Osteoblast (primary cell): ENCODE results near the gene CACHD1. TPM values are rescaled to one million over a fixed set of nuclear protein-coding genes. Genes with fewer than 3 reads are reported as not detected.

ENCODE experiments used
- DNase-seq: peaks from one replicate; pipeline ENCODE4 v3.0.0; 2011; ENCODE audit warnings: low spot score, mixed read lengths; ENCODE audit not compliant: insufficient read length; ENCODE audit errors: missing footprints
- H2AFZ ChIP-seq: 2 replicates; pipeline ENCODE4 v1.6.0; 2011; ENCODE audit warnings: mild to moderate bottlenecking, low read length
- H3K27ac ChIP-seq: 2 replicates; pipeline ENCODE4 v1.5.1; 2011; ENCODE audit warnings: mild to moderate bottlenecking, low read depth, low read length, moderate library complexity
- H3K27me3 ChIP-seq: 2 replicates; pipeline ENCODE4 v1.6.0; 2012; ENCODE audit warnings: mild to moderate bottlenecking, control low read depth, inconsistent platforms, low read length, moderate library complexity; ENCODE audit not compliant: insufficient read depth
- H3K36me3 ChIP-seq: 2 replicates; pipeline ENCODE4 v1.5.1; 2011; ENCODE audit warnings: mild to moderate bottlenecking, low read length, control low read depth, moderate library complexity; ENCODE audit not compliant: insufficient read depth
- H3K4me1 ChIP-seq: 2 replicates; pipeline ENCODE4 v1.5.1; 2011; ENCODE audit warnings: mild to moderate bottlenecking, low read length, control low read depth, moderate library complexity; ENCODE audit not compliant: insufficient read depth
- H3K4me2 ChIP-seq: 2 replicates; pipeline ENCODE4 v1.6.0; 2011; ENCODE audit warnings: mild to moderate bottlenecking, low read length; ENCODE audit not compliant: insufficient read depth
- H3K4me3 ChIP-seq: fragments of 200-600 bp; sonication (generic); 3 replicates; pipeline ENCODE4 v1.5.1; 2012; ENCODE audit warnings: mild to moderate bottlenecking, low read length, inconsistent platforms; ENCODE audit not compliant: insufficient read depth
- H3K79me2 ChIP-seq: 2 replicates; pipeline ENCODE4 v1.6.0; 2012; ENCODE audit warnings: mild to moderate bottlenecking, low read length, control low read depth, inconsistent platforms; ENCODE audit not compliant: insufficient read depth
- H3K9me3 ChIP-seq: 2 replicates; pipeline ENCODE4 v1.5.1; 2011; ENCODE audit warnings: low read depth, low read length, control low read depth
- H4K20me1 ChIP-seq: 2 replicates; pipeline ENCODE4 v1.6.0; 2012; ENCODE audit warnings: mild to moderate bottlenecking, low read length, control low read depth; ENCODE audit not compliant: insufficient read depth
- CTCF ChIP-seq: IDR thresholded peaks from 2 replicates; pipeline ENCODE4 v1.5.1; 2011; ENCODE audit warnings: mild to moderate bottlenecking, low read depth, low read length, moderate library complexity; ENCODE audit errors: extremely low read depth
- total RNA-seq: library from RNA; depleted of rRNA; stranded (reverse); fragments of >200 nt; gene quantifications from 2 replicates; pipeline ENCODE4 v1.2.3, GENCODE V29; 2012

Gene CACHD1
- total RNA-seq, 1 donor, result 5.1 TPM

DNA sequence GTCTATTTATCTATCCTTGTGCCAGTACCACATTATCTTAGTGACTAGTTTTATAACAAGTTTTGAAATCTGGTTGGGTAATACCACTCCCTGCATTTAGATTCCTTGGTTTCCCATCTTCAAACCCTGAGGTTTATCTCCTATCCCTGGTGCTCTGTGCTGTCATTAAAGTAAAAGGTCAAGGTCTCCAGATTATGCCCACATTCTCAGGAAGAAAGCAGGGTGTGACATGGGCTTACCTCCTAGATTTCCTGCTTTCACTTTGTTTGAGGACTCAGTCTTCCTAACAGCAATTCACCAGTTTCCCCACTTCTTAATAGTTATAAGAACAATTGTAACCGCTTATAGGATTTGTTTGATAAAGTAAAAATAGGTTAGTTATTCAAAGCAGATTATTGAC lies 86.0 kb downstream of the CACHD1 start:
- H4K20me1 ChIP-seq, result no peaks in the 10 kb centered on the region
- no peaks in the 10 kb centered on the region for H3K79me2 ChIP-seq
- no peaks in the 10 kb centered on the region for H3K36me3 ChIP-seq
- H3K9me3 ChIP-seq, result no peaks in the 10 kb centered on the region
- H2AFZ ChIP-seq, result no peak overlapping the region
- no peaks in the 10 kb centered on the region for H3K4me1 ChIP-seq
- H3K4me2 ChIP-seq, result no peak overlapping the region
- no peak for TF ChIP-seq CTCF
- no peak for DNase-seq
- no peak overlapping the region for H3K27ac ChIP-seq
- no peak overlapping the region for H3K4me3 ChIP-seq
- H3K27me3 ChIP-seq, result no peaks in the 10 kb centered on the region

DNA sequence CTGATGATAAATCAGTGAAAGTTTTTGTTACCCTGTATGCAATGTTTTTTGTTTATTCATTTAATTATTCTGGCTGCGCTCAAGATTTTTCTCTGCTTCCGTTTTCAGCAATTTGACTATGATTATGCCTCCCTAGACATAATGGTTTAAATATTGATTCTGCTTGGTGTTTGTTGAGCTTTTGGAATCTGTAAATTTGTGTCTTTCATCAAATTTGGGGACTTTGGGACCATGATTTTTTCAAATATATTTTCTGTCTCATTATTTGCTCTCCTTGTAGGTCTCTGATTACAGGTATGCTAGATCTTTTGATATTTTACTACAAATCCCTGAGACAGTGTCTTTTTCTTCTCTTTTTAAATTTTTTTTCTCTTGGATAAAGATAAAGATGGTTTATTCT lies 92.1 kb downstream of the CACHD1 start:
- no peaks in the 10 kb centered on the region for H3K36me3 ChIP-seq
- H3K27me3 ChIP-seq, result no peaks in the 10 kb centered on the region
- DNase-seq, result no peak
- H3K4me2 ChIP-seq, result no peak overlapping the region
- no peak overlapping the region for H3K27ac ChIP-seq
- H2AFZ ChIP-seq, result no peak overlapping the region
- no peaks in the 10 kb centered on the region for H3K4me1 ChIP-seq
- H3K9me3 ChIP-seq, result no peaks in the 10 kb centered on the region
- no peak overlapping the region for H3K4me3 ChIP-seq
- H3K79me2 ChIP-seq, result no peaks in the 10 kb centered on the region
- no peak for TF ChIP-seq CTCF
- H4K20me1 ChIP-seq, result no peaks in the 10 kb centered on the region

DNA sequence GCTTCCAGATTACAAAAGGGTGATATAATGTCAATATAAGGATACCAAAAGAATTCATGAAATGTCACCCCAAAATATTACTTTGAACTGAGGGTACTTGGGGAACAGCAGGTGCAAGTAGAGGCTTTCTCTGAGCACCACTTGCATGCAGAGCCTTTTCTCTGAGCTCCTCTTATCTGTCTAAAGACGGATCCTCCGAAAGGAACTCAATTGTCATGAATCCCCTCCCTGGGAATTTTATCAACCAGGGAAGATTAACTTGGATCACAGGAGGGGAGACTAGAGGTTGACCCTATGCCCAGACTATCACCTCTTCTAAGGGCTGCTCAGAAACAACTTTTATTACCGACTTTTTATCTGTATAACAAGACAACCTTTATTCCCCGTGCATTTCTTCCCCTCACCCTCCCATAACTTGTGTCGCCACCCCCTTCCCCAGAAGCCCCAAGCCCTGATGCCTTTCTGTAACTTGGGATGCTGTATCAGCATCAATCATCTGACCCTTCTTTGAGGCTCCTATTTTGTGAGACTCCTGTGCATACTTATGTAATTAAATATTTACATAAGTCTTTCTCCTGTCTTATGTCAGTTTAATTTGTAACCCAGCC lies 94.1 kb downstream of the CACHD1 start:
- H4K20me1 ChIP-seq, result no peaks in the 10 kb centered on the region
- no peak overlapping the region for H3K4me3 ChIP-seq
- no peak for DNase-seq
- no peaks in the 10 kb centered on the region for H3K9me3 ChIP-seq
- no peak overlapping the region for H3K27ac ChIP-seq
- no peaks in the 10 kb centered on the region for H3K36me3 ChIP-seq
- H3K4me1 ChIP-seq, result no peaks in the 10 kb centered on the region
- no peaks in the 10 kb centered on the region for H3K79me2 ChIP-seq
- H3K27me3 ChIP-seq, result no peaks in the 10 kb centered on the region
- no peak overlapping the region for H3K4me2 ChIP-seq
- no peak overlapping the region for H2AFZ ChIP-seq
- TF ChIP-seq CTCF, result no peak

- no peak for TF ChIP-seq CTCF
- no peaks in the 10 kb centered on the region for H3K4me1 ChIP-seq
- DNase-seq, result no peak
- no peaks in the 10 kb centered on the region for H3K36me3 ChIP-seq
- H3K79me2 ChIP-seq, result no peaks in the 10 kb centered on the region
- H3K9me3 ChIP-seq, result no peaks in the 10 kb centered on the region
- H3K27me3 ChIP-seq, result no peaks in the 10 kb centered on the region
- H3K4me3 ChIP-seq, result no peak overlapping the region
- no peak overlapping the region for H3K27ac ChIP-seq
- H4K20me1 ChIP-seq, result no peaks in the 10 kb centered on the region
- H2AFZ ChIP-seq, result no peak overlapping the region
- no peak overlapping the region for H3K4me2 ChIP-seq
These were observed 95.0 kb downstream of the CACHD1 start for GRCh38 chr1:64564891-64565290.
